Hepatocyte (in vitro differentiated cells): ENCODE measurements around the gene FGF2.

Experiments
- EZH2 ChIP-seq: fragments of 200-600 bp; sonication (generic); IDR thresholded peaks from 2 replicates; pipeline ENCODE4 v1.6.1; 2016; ENCODE audit warnings: antibody characterized with exemption, mild to moderate bottlenecking, borderline replicate concordance
- EZH2phosphoT487 ChIP-seq: fragments of 200-600 bp; sonication (generic); IDR thresholded peaks from one replicate; pipeline ENCODE4 v1.6.1; 2018; ENCODE audit warnings: antibody characterized with exemption, mild to moderate bottlenecking, low read depth, moderate library complexity; ENCODE audit not compliant: unreplicated experiment, severe bottlenecking
- TF ChIP-seq, protein P1 (sequence below): fragments of 200-600 bp; sonication (generic); IDR thresholded peaks from 2 replicates; pipeline ENCODE4 v1.5.1; 2016; ENCODE audit warnings: antibody characterized with exemption, mild to moderate bottlenecking; ENCODE audit not compliant: poor library complexity

- TF ChIP-seq, protein P1, sequence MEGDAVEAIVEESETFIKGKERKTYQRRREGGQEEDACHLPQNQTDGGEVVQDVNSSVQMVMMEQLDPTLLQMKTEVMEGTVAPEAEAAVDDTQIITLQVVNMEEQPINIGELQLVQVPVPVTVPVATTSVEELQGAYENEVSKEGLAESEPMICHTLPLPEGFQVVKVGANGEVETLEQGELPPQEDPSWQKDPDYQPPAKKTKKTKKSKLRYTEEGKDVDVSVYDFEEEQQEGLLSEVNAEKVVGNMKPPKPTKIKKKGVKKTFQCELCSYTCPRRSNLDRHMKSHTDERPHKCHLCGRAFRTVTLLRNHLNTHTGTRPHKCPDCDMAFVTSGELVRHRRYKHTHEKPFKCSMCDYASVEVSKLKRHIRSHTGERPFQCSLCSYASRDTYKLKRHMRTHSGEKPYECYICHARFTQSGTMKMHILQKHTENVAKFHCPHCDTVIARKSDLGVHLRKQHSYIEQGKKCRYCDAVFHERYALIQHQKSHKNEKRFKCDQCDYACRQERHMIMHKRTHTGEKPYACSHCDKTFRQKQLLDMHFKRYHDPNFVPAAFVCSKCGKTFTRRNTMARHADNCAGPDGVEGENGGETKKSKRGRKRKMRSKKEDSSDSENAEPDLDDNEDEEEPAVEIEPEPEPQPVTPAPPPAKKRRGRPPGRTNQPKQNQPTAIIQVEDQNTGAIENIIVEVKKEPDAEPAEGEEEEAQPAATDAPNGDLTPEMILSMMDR = no peak
- no peak for TF ChIP-seq EZH2phosphoT487
- TF ChIP-seq EZH2 = no peak
These were observed 2.0 kb upstream of the FGF2 start for GRCh38 chr4:122824616-122825015.
